Stimulated activated CD4-positive, alpha-beta T cell treated with anti-CD3 and anti-CD28 coated beads, TNF-alpha, amount 100 ng/mL, for 1 hour (primary cell): Measurements from ENCODE around the gene DHX57.
"Not testable (repeated sequence)": the region's sequence is repeated elsewhere in the genome, so short reads cannot be mapped to it uniquely, and the experiment has no call there.

Experiments
- DNase-seq, 3 donors: peaks; one replicate each; pipeline ENCODE4 v3.0.0-alpha.2; 2020; ENCODE audit warnings: low read depth in 3 of 3, low spot score in 1 of 3

The DHX57 gene

GRCh38 chr2:38873763-38874162 is 2.0 kb downstream of the DHX57 start:
- DNase-seq, result no peak

GRCh38 chr2:38871432-38871831 is 4.3 kb downstream of the DHX57 start:
- no peak for DNase-seq

- DNase-seq, result no peak
Measured at GRCh38 chr2:38866773-38867443, 8.8 kb downstream of the DHX57 start.

GRCh38 chr2:38863061-38863695 is 12.6 kb downstream of the DHX57 start:
- no peak for DNase-seq

GRCh38 chr2:38862476-38862875 is 13.3 kb downstream of the DHX57 start:
- DNase-seq, result no peak

GRCh38 chr2:38856165-38856564 is 19.6 kb downstream of the DHX57 start:
- DNase-seq, result no peak

GRCh38 chr2:38850045-38850444 is 25.7 kb downstream of the DHX57 start:
- no peak for DNase-seq

GRCh38 chr2:38836791-38837190 is 38.9 kb downstream of the DHX57 start:
- DNase-seq, result no peak

- no peak for DNase-seq
Measured at GRCh38 chr2:38835990-38836389, 39.7 kb downstream of the DHX57 start.

GRCh38 chr2:38835015-38835601 is 40.6 kb downstream of the DHX57 start:
- DNase-seq, result no peak

- no peak for DNase-seq
Measured at GRCh38 chr2:38830526-38831159, 45.1 kb downstream of the DHX57 start.

GRCh38 chr2:38829971-38830370 is 45.8 kb downstream of the DHX57 start:
- no peak for DNase-seq

- no peak for DNase-seq
Measured at GRCh38 chr2:38828460-38828859, 47.3 kb downstream of the DHX57 start.

- not testable (repeated sequence) for DNase-seq
Measured at GRCh38 chr2:38827539-38828145, 48.1 kb downstream of the DHX57 start.

- DNase-seq, result no peak
Measured at GRCh38 chr2:38825956-38826355, 49.8 kb downstream of the DHX57 start.

GRCh38 chr2:38824906-38825305 is 50.8 kb downstream of the DHX57 start:
- DNase-seq, result no peak

- no peak for DNase-seq
Measured at GRCh38 chr2:38823386-38823785, 52.3 kb downstream of the DHX57 start.

- no peak for DNase-seq
Measured at GRCh38 chr2:38818565-38818964, 57.2 kb downstream of the DHX57 start.

- DNase-seq, result no peak
Measured at GRCh38 chr2:38815936-38816335, 59.8 kb downstream of the DHX57 start.

- no peak for DNase-seq
Measured at GRCh38 chr2:38810488-38810887, 65.2 kb downstream of the DHX57 start.

- no peak for DNase-seq
Measured at GRCh38 chr2:38808677-38809076, 67.1 kb downstream of the DHX57 start.

GRCh38 chr2:38806733-38807059 is 69.0 kb downstream of the DHX57 start:
- no peak for DNase-seq
